GM19372 (cell line): Measurements from ENCODE around the gene RPUSD1.

ENCODE experiments used
- ATAC-seq: cut with Tn5 transposase; IDR thresholded peaks from one replicate; pipeline ENCODE4 v1.9.1; 2021; ENCODE audit warnings: mild to moderate bottlenecking, low read depth, moderate library complexity; ENCODE audit not compliant: unreplicated experiment

The RPUSD1 gene

DNA sequence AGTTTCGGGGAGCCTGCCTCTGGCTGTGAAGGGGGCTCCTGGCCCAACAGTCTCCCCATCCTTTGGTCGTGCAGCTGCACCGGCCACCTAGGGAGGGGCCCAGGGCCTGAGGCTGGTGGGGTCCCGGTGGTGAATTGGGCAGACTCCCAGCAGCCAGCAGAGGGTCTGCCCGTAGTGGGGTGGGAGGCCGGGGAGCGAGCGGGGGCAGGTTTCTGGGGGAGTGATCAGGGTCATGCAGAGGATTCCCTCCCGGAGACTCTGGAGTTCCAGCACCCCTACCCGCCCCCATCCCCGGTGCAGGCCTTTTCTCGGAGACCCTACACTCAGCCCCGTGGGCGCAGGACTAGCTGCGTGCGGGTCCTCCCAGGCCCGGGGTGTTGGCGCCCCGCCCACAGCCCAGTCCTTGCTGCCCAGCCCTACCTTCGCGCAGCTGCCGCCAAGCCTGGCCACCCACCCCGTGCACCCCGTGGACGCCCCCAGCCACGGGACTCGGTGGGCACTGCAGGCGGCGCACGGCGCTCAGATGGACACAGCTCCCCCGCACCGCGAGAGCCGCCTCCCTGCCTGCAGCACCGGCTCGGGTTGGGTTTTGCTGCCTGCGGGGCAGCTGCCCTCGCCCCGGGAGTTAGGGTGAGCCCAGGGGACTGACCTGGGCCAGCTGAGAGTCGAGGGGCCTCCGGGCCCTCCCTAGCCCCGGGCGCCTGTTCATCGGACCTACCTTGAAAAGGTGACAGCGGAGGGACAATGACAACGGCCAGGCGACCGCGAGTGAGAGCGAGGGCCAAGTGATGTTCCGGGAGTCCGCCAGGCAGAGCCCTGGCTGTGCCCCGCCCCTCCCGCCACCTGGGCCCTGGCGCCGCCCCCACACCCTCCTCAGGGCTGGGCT, 12.0 kb upstream of the RPUSD1 start, which contains the start of gene GNG13:
Gene GNG13, minus strand, starts transcription at position 787 of the 886 bp plus-strand sequence. CDS start 1,657 bp downstream, outside the sequence.
- ATAC-seq = no peak

- ATAC-seq = no peak
These were observed 11.1 kb upstream of the RPUSD1 start for GRCh38 chr16:799111-799947.

DNA sequence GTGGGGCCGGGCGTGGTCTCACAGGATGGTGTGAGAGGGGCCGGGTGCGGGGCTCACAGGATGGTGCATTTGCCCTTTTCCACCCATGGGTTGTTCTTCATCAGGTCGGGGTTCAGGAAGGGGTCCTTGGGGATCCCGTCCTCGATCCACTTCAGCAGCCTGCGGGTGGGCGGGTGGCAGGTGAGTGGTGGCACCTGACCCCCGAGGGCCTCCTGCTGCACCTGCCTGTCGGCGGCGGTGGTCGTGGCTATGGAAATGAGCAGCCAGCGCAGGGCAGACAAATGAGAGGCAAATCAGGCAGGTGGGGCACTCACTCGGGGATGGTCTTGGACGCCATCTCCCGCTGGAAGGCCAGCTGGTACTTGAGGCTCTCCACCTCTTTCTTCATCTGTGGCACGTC, 10.5 kb upstream of the RPUSD1 start:
- ATAC-seq = no peak

GRCh38 chr16:797686-798085, 9.5 kb upstream of the RPUSD1 start:
- no peak for ATAC-seq

GRCh38 chr16:797120-797420, 8.9 kb upstream of the RPUSD1 start:
- no peak for ATAC-seq

DNA sequence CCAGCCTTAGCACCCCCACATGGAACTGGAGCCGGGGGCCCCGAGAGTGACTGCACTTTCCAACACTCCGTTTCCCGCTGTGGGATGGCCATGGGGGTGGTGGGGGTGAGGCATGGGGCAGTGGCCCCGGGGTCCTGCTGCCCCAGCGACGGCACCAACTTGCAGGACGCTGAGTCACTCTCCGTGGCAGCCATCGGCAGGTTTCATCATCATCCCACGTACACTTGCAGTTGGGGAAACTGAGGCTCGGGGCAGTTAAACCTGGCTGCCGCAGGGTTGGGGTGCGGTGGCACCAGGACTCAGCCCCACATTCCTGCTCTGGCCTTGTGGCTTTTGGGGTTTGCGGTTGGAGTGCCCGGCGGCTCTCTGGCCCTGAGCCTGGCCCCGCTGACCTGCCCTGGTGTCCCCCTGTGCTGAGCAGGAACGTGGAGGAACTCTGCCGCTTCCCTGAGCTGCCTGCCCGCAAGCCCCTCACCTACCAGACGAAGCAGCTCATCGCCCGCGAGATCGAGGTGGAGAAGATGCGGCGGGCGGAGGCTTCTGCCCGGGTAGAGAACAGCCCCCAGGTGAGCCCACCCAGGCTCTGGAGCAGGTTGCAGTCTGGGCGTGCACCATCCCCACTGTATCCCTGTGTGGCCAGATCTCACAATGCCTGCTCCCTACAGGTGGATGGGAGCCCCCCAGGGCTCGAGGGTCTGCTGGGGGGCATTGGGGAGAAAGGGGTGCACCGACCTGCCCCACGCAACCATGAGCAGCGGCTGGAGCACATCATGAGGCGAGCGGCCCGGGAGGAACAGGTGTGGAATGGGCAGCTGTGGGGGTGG, 8.3 kb upstream of the RPUSD1 start:
- no peak for ATAC-seq

GRCh38 chr16:795580-796229, 7.5 kb upstream of the RPUSD1 start:
- no peak for ATAC-seq

DNA sequence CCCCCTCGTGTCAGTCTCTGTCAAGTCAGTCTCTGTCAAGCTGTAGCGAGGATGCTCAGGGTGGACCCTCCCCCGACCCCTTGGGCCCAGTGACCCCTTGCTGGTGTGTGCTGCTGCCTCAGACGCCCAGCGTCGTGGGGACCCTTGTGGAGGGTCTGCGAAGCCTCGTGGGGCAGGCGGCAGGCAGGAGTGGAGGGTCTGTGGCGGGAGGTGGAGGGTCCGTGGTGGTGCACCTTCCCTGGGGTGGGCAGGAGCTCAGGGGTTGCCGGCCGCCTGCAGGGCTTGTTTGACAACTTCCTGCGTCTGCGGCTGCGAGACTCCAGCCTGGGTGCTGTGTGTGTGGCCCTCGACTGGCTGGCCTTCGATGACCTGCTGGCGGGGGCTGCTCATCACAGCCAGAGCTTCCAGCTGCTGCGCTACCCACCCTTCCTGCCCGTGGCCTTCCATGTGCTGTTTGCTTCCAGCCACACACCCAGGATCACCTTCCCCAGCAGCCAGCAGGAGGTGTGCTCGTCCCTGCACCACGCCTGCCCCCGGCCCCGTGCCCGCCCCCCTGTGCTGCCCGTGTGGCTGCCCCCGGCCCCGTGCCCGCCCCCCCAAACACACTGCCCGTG, 6.8 kb upstream of the RPUSD1 start:
- no peak for ATAC-seq

GRCh38 chr16:794091-794822, 6.1 kb upstream of the RPUSD1 start:
- no peak for ATAC-seq

DNA sequence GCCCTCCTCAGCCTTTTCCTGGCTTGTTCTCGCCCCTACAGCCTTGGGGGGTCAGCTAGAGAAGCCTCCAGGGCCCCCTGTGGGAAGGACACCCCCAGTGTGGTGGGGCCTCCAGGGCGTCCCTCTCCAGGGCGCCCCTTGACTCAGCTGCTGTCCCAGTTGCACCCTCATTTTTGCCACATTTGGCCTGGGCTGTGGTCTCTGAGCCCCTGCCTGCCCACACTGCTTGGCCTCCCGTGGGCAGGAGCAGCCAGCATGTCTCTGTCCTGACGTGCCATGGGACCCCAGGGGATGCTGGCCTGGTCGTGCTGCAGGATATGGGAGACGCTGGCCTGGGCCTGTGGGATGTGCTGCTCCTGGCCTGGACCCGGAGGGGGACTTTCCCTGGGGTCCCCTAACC, 5.2 kb upstream of the RPUSD1 start:
- no peak for ATAC-seq

GRCh38 chr16:792221-792995, 4.2 kb upstream of the RPUSD1 start:
- no peak for ATAC-seq

DNA sequence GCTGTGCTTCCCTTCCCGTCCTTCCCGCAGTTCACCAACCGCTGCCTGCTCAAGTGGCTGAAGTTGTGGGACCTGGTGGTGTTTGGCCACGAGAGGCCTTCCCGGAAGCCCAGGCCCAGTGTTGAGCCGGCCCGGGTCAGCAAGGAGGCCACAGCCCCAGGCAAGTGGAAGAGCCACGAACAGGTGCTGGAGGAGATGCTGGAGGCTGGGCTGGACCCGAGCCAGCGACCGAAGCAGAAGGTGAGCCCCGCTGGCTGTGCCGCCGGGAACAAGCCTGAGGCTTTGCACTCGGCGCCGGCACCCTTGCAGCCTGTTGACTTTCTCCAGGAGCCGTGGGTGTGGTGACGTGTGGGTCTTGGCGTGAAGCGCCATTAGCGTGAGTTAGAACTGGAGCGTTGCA, 3.0 kb upstream of the RPUSD1 start:
- no peak for ATAC-seq

- no peak for ATAC-seq
These were observed 1.9 kb upstream of the RPUSD1 start for GRCh38 chr16:790086-790485.

- ATAC-seq = no peak
These were observed 1.1 kb upstream of the RPUSD1 start for GRCh38 chr16:789191-789850.

GRCh38 chr16:788399-789126, 382 bp upstream of the RPUSD1 start, which contains the start of gene CHTF18:
TSS of gene CHTF18 (plus strand) at chr16:788620. CDS start at chr16:788685, 65 bp downstream.
- peak; percentile 76 for ATAC-seq

- no peak for ATAC-seq
These were observed 737 bp downstream of the RPUSD1 start for GRCh38 chr16:787321-787966.
